HFFc6 (cell line): ENCODE results near the gene PMVK. TPM values are rescaled to one million over a fixed set of nuclear protein-coding genes. Genes with fewer than 3 reads are reported as not detected.
A peak's percentile ranks its signal among the peaks of the same experiment; 100 is the strongest.

Experiments used
- DNase-seq: peaks from one replicate; pipeline ENCODE4 v3.0.0-alpha.2; 2018
- H3K27ac Mint-ChIP-seq: 2 replicates; pipeline ENCODE4 v1.8.0; 2020; ENCODE audit warnings: mild to moderate bottlenecking, mixed read lengths
- H3K27me3 Mint-ChIP-seq: 2 replicates; pipeline ENCODE4 v1.8.0; 2021; ENCODE audit warnings: mild to moderate bottlenecking, moderate library complexity, mixed read lengths; ENCODE audit not compliant: insufficient read depth
- H3K36me3 Mint-ChIP-seq: 2 replicates; pipeline ENCODE4 v1.8.0; 2021; ENCODE audit warnings: low read depth, mixed read lengths
- H3K4me1 Mint-ChIP-seq: 2 replicates; pipeline ENCODE4 v1.8.0; 2020; ENCODE audit warnings: low read depth, mixed read lengths
- H3K4me3 Mint-ChIP-seq: 2 replicates; pipeline ENCODE4 v1.8.0; 2020; ENCODE audit warnings: mild to moderate bottlenecking, moderate library complexity, mixed read lengths
- H3K9me3 Mint-ChIP-seq: 2 replicates; pipeline ENCODE4 v1.8.0; 2020; ENCODE audit warnings: mild to moderate bottlenecking, mixed read lengths
- CTCF ChIP-seq: fragments of 200-600 bp; sonication (generic); IDR thresholded peaks from 2 replicates; pipeline ENCODE4 v1.5.0; 2021; ENCODE audit warnings: antibody characterized with exemption, mild to moderate bottlenecking
- total RNA-seq, 6 experiments: library from RNA; stranded (reverse); fragmentation: NEBNext Ultra II Directional; extraction: Animal tissue kit (Norgen Biotek cat#: 25700); gene quantifications; 2 replicates in 1 of 6; 3 replicates in 5 of 6; pipeline ENCODE4 v1.2.3, GENCODE V29; 2021

PMVK gene
- total RNA-seq, 6 experiments from 2014 or later: 29.1 to 33.4 (median 32.5) TPM

DNA sequence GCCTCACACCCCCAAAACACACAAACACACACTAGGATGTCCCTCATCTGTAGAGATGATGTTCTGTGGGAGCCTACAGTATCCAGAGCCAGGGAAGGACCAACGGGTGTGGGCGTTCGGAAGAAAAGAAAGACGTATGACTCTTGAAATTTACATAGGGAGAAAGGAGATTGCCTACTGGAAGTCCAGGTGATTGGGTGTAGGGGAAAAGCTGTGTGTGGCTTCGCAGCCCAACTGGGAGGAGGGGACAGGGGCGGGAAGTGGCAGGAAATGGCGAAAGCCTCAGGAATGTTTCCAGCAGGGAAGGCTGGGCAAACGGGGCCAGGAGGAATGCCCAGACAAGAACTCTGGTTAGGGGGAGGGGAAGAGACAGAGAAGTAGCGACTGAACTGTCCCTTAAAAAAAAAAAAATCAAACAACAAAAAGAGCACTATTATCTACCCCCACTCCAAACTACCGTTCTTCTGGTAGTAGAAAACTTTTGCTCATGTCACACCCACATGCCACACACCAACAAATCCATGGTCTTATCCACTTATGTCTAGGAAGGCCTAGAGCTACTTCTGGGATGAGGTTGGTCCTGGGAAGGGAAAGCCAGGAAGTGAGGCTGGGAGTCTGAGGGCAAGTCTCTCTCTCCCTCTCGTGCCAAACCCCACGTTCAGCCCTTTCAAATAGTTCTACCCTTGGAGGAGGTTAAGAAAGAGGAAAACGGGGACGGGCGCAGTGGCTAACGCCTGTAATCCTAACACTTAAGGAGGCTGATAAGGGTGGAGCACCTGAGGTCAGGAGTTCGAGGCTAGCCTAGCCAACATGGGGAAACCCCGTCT is 36.2 kb upstream of the PMVK start:
- Mint-ChIP-seq H3K36me3 (peaks cover 33% of the 10 kb centered on the region), H3K4me1 (peaks cover 21% of the 10 kb centered on the region), H3K27me3 (peaks cover 7% of the 10 kb centered on the region), H3K4me3 (no peak overlapping the region), H3K9me3 (no peaks in the 10 kb centered on the region), H3K27ac (no peak overlapping the region)
- peak; percentile 95 for DNase-seq
- TF ChIP-seq CTCF: no peak

DNA sequence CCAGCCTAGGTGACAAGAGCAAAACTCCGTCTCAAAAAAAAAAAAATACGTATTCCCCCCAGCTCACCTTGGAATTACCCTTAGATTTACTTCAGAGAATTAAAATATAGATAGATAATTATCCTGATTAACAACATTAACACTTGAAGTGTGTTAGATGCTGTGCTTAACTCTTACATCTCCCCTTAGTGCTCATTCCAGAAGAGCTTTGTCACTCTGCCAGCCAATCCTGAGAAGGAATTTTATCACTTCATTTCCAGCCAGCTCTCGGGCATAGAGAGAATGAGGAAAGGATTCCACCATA is 35.6 kb upstream of the PMVK start:
- Mint-ChIP-seq H3K9me3 (no peaks in the 10 kb centered on the region), H3K4me1 (peaks cover 26% of the 10 kb centered on the region), H3K36me3 (peaks cover 35% of the 10 kb centered on the region), H3K27ac (no peak overlapping the region), H3K27me3 (peaks cover 7% of the 10 kb centered on the region), H3K4me3 (no peak overlapping the region)
- no peak for TF ChIP-seq CTCF
- no peak for DNase-seq

- H3K4me3 Mint-ChIP-seq: peak overlapping the region; percentile 95; the same call in 1 of the 2 replicates
- H3K27me3 Mint-ChIP-seq: peaks cover 7% of the 10 kb centered on the region
- H3K4me1 Mint-ChIP-seq: peaks cover 29% of the 10 kb centered on the region
- no peak for TF ChIP-seq CTCF
- no peaks in the 10 kb centered on the region for H3K9me3 Mint-ChIP-seq
- no peak for DNase-seq
- no peak overlapping the region for H3K27ac Mint-ChIP-seq
- H3K36me3 Mint-ChIP-seq: peaks cover 35% of the 10 kb centered on the region
Measured at GRCh38 chr1:154971341-154971998, 35.0 kb upstream of the PMVK start.

DNA sequence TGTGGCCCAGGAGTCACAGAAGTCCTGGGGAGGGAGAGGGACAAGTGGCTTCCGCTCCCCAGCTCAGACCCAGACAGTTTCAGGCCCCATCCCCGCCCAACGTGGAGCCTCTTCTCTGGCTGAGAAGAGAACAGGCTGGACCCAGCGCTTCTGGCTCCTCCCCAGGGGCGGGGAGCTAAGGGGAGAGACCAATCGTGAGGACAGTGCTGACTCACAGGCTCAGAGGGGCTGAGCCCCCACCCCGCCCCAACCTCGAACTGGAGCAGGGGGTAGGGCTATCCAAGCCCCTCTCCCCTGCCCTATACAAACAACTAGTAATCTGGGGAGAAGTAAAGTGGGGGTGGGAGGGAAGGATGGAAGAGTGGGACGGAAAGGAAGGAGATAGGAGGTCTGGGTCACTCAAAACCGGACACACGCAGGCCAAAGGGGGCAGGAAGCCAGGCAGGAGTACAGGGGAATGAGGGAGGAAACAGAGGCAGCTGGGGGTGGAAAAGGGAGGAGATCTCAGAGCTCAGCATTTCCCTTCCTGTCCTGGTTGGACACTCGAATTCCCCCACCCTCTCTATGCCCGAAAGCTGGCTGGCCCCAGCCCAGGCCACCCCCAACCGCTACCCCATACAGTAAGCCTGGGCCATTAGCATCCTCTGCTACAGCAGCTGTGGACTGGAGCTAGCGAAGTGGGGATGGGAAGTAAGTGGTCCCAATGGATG is 34.3 kb upstream of the PMVK start, which contains the start of gene SHC1:
Gene SHC1 (minus strand): TSS at position 117 of the 710 bp plus-strand sequence. CDS start 221 bp downstream, outside the sequence.
- peaks cover 7% of the 10 kb centered on the region for H3K27me3 Mint-ChIP-seq
- H3K36me3 Mint-ChIP-seq: peaks cover 35% of the 10 kb centered on the region
- H3K4me1 Mint-ChIP-seq: peaks cover 29% of the 10 kb centered on the region
- H3K4me3 Mint-ChIP-seq: peak within 1 kb of the TSS; percentile 95; the same call in 1 of the 2 replicates
- no peak for TF ChIP-seq CTCF
- no peaks in the 10 kb centered on the region for H3K9me3 Mint-ChIP-seq
- peak; percentile 87 for DNase-seq
- no peak within 1 kb of the TSS for H3K27ac Mint-ChIP-seq

DNA sequence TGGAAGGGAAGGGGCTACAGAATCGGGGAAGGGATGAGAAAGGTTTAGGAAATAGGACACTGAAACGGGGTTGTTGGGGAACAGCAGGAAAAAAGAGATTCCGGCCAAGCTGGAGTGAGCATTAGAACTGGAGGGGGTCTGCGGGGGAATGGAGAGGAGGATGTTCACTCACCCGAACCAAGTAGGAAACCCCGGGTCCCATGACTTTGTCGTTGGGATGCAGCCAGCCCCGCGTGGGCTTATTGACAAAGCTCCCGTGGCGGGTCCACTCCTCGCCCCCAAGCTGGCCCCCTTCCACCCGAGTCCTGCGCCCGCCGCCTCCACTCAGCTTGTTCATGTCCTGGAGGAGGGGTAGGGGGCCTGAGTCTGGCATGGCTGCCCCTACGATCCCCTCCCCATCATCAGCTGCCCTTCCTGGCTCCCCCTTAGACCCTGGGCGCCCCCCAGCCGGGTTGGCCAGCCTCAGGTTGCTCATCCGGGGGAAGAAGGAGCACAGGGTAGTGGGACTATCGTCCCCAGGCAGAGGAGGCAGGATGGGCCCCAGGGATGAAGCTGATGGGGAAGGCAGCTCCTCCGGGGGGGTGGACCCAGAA is 33.4 kb upstream of the PMVK start:
- Mint-ChIP-seq H3K36me3 (peaks cover 43% of the 10 kb centered on the region), H3K9me3 (no peaks in the 10 kb centered on the region), H3K4me1 (peaks cover 36% of the 10 kb centered on the region), H3K27me3 (peaks cover 7% of the 10 kb centered on the region), H3K27ac (no peak overlapping the region), H3K4me3 (peak overlapping the region; percentile 95; the same call in 1 of the 2 replicates)
- DNase-seq: no peak
- TF ChIP-seq CTCF: no peak
